ENCODE measurements around the gene LZTFL1. TPM values are rescaled to one million over a fixed set of nuclear protein-coding genes. Genes with fewer than 3 reads are reported as not detected.
A peak's percentile ranks its signal among the peaks of the same experiment; 100 is the strongest.

Gene LZTFL1
- total and polyA plus RNA-seq, 8 donors: 3.5 to 14.1 (median 9.1) TPM

GRCh38 chr3:45816544-45816943, 25.4 kb downstream of the LZTFL1 start:
- TF ChIP-seq CTCF (IDR thresholded peaks at IDR 0.05): no peak
- 82 to 90% methylated on average over 3 of the region's 3 CpGs for WGBS, 2 donors
- Histone ChIP-seq H3K9me3 (no peaks in the 10 kb centered on the region), H3K36me3 (no peaks in the 10 kb centered on the region), H3K27me3 (no peaks in the 10 kb centered on the region), H3K4me1 (peaks cover 0 to 13% (median 0%) of the 10 kb centered on the region in 3 donors), H3K27ac (no peak overlapping the region), H3K4me3 (no peak overlapping the region)
- intact Hi-C loops (cut with DNase I): no loop called here
- FAIRE-seq: no peak
- no peak for DNase-seq
- ATAC-seq: no peak

GRCh38 chr3:45814322-45814721, 27.6 kb downstream of the LZTFL1 start:
- Histone ChIP-seq H3K36me3 (no peaks in the 10 kb centered on the region), H3K27me3 (no peaks in the 10 kb centered on the region), H3K9me3 (no peaks in the 10 kb centered on the region), H3K27ac (no peak overlapping the region), H3K4me1 (peaks cover 0 to 13% (median 0%) of the 10 kb centered on the region in 3 donors), H3K4me3 (no peak overlapping the region)
- 93 to 95% methylated on average over 4 of the region's 4 CpGs for WGBS, 2 donors
- no peak for ATAC-seq
- DNase-seq: no peak
- TF ChIP-seq CTCF (IDR thresholded peaks at IDR 0.05): no peak
- intact Hi-C loops (cut with DNase I): no loop called here
- FAIRE-seq: no peak

GRCh38 chr3:45807681-45808540, 34.0 kb downstream of the LZTFL1 start:
- DNase-seq (no peak), FAIRE-seq (no peak), ATAC-seq (no peak)
- Histone ChIP-seq H3K27ac (no peak overlapping the region), H3K4me3 (no peak overlapping the region), H3K36me3 (no peaks in the 10 kb centered on the region), H3K4me1 (no peaks in the 10 kb centered on the region), H3K9me3 (no peaks in the 10 kb centered on the region), H3K27me3 (no peaks in the 10 kb centered on the region)
- WGBS, 2 donors: 74 to 75% methylated on average over 10 of the region's 10 CpGs
- peak in 1 of 4 donors; percentile 8 for TF ChIP-seq CTCF (IDR thresholded peaks at IDR 0.05)
- intact Hi-C loops (cut with DNase I): no loop called here

- Histone ChIP-seq H3K27me3 (no peaks in the 10 kb centered on the region), H3K4me1 (no peaks in the 10 kb centered on the region), H3K9me3 (no peaks in the 10 kb centered on the region), H3K36me3 (no peaks in the 10 kb centered on the region), H3K4me3 (no peak overlapping the region), H3K27ac (no peak overlapping the region)
- no peak for TF ChIP-seq CTCF (IDR thresholded peaks at IDR 0.05)
- FAIRE-seq (no peak), ATAC-seq (no peak), DNase-seq (no peak)
- 91 to 96% methylated on average over 3 of the region's 3 CpGs for WGBS, 2 donors
- intact Hi-C loops (cut with DNase I): no loop called here
These were observed 34.8 kb downstream of the LZTFL1 start for GRCh38 chr3:45807133-45807532.

GRCh38 chr3:45806072-45806471, 35.8 kb downstream of the LZTFL1 start:
- intact Hi-C loops (cut with DNase I): no loop called here
- Histone ChIP-seq H3K4me1 (no peaks in the 10 kb centered on the region), H3K36me3 (no peaks in the 10 kb centered on the region), H3K27ac (no peak overlapping the region), H3K9me3 (no peaks in the 10 kb centered on the region), H3K27me3 (no peaks in the 10 kb centered on the region), H3K4me3 (no peak overlapping the region)
- TF ChIP-seq CTCF (IDR thresholded peaks at IDR 0.05): no peak
- no peak for FAIRE-seq
- no peak for DNase-seq
- ATAC-seq: no peak
- 96 to 97% methylated on average over 3 of the region's 3 CpGs for WGBS, 2 donors

Data from pancreas (tissue), 10 donors.